Fibroblast of lung (primary cell): ENCODE measurements around the gene CLTB.

Experiments used
- CTCF ChIP-seq, 2 donors: IDR thresholded peaks in 1 of 2; conservative IDR thresholded peaks in 1 of 2; 1 replicate in 1 of 2; 2 replicates in 1 of 2; pipeline ENCODE4 v1.5.1; 2011 to 2012; ENCODE audit warnings: low read length in 2 of 2, control low read depth in 1 of 2, inconsistent platforms in 1 of 2, low read depth in 1 of 2, mild to moderate bottlenecking in 1 of 2
- EZH2 ChIP-seq: IDR thresholded peaks from 2 replicates; pipeline ENCODE4 v1.5.1; 2012; ENCODE audit warnings: low read length, control low read depth, mild to moderate bottlenecking; ENCODE audit errors: missing control alignments

GRCh38 chr5:176407456-176408251, 8.7 kb downstream of the CLTB start:
- no peak for TF ChIP-seq CTCF (conservative IDR thresholded peaks at IDR 0.05 in 1 of 2, IDR thresholded peaks at IDR 0.05 in 1 of 2; ENCODE audit: low read depth in 1 of 2, low read length in 2 of 2)
- no peak for TF ChIP-seq EZH2
